Keratinocyte (primary cell): ENCODE measurements around the gene COX8A.
"Not testable (repeated sequence)": the region's sequence is repeated elsewhere in the genome, so short reads cannot be mapped to it uniquely, and the experiment has no call there.

Source experiments
- EZH2 ChIP-seq: IDR thresholded peaks from one replicate; pipeline ENCODE4 v1.6.1; 2012; ENCODE audit warnings: inconsistent platforms, mild to moderate bottlenecking, low read length, moderate library complexity
- TF ChIP-seq, protein P1 (sequence below), 3 experiments: IDR thresholded peaks in 1 of 3; conservative IDR thresholded peaks in 1 of 3; optimal IDR thresholded peaks in 1 of 3; 2 replicates in 2 of 3; 3 replicates in 1 of 3; pipeline versions ENCODE3 to v1.5.1; 2011; ENCODE audit warnings: low read length in 3 of 3, mild to moderate bottlenecking in 3 of 3, moderate library complexity in 2 of 3, control low read depth in 1 of 3, inconsistent platforms in 1 of 3; ENCODE audit not compliant: insufficient read depth in 2 of 3; ENCODE audit errors: extremely low read depth in 1 of 3

DNA sequence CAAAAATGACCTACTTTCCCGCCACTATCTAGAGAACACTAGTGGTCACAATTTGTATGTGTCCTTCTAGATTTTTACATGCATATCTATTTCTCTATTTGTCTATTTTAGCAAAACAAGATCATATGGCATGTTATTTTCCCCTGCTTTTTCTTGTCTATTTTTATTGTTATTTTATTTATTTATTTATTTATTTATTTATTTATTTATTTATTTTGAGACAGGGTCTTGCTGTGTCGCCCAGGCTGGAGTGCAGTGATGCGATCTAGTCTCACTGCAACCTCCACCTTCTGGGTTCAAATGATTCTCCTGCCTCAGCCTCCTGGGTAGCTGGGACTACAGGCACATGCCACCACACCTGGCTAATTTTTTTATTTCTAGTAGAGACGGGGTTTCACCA lies 10.5 kb upstream of the COX8A start:
- TF ChIP-seq EZH2: not testable (repeated sequence)
- TF ChIP-seq, protein P1, sequence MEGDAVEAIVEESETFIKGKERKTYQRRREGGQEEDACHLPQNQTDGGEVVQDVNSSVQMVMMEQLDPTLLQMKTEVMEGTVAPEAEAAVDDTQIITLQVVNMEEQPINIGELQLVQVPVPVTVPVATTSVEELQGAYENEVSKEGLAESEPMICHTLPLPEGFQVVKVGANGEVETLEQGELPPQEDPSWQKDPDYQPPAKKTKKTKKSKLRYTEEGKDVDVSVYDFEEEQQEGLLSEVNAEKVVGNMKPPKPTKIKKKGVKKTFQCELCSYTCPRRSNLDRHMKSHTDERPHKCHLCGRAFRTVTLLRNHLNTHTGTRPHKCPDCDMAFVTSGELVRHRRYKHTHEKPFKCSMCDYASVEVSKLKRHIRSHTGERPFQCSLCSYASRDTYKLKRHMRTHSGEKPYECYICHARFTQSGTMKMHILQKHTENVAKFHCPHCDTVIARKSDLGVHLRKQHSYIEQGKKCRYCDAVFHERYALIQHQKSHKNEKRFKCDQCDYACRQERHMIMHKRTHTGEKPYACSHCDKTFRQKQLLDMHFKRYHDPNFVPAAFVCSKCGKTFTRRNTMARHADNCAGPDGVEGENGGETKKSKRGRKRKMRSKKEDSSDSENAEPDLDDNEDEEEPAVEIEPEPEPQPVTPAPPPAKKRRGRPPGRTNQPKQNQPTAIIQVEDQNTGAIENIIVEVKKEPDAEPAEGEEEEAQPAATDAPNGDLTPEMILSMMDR (optimal IDR thresholded peaks at IDR 0.05 in 1 of 3, IDR thresholded peaks at IDR 0.05 in 1 of 3, conservative IDR thresholded peaks at IDR 0.05 in 1 of 3; ENCODE audit: extremely low read depth in 1 of 3, insufficient read depth in 2 of 3, low read length in 3 of 3): not testable (repeated sequence)
